Endodermal cell (in vitro differentiated cells): ENCODE results near the gene SLAMF7. TPM values are rescaled to one million over a fixed set of nuclear protein-coding genes. Genes with fewer than 3 reads are reported as not detected.

ENCODE experiments used
- DNase-seq: peaks from one replicate; pipeline ENCODE4 v3.0.0-alpha.2; 2017
- H3K27ac ChIP-seq: 2 replicates; pipeline ENCODE4 v1.5.1; 2013; ENCODE audit warnings: mild to moderate bottlenecking, low read depth, low read length, moderate library complexity
- H3K27me3 ChIP-seq: 2 replicates; pipeline ENCODE4 v1.6.1; 2013; ENCODE audit warnings: mild to moderate bottlenecking, low read length, moderate library complexity; ENCODE audit not compliant: insufficient read depth, control insufficient read depth, poor library complexity, severe bottlenecking
- H3K36me3 ChIP-seq: 2 replicates; pipeline ENCODE4 v1.7.0; 2013; ENCODE audit warnings: mild to moderate bottlenecking, low read length, moderate library complexity; ENCODE audit not compliant: control insufficient read depth, insufficient read depth
- H3K4me1 ChIP-seq: one replicate; pipeline ENCODE4 v1.7.0; 2013; ENCODE audit warnings: low read length; ENCODE audit not compliant: control insufficient read depth, insufficient read depth
- H3K4me3 ChIP-seq: 2 replicates; pipeline ENCODE4 v1.5.1; 2013; ENCODE audit warnings: mild to moderate bottlenecking, low read length, moderate library complexity
- H3K9ac ChIP-seq: 2 replicates; pipeline ENCODE4 v1.6.1; 2013; ENCODE audit warnings: mild to moderate bottlenecking, low read length, moderate library complexity; ENCODE audit not compliant: poor library complexity, severe bottlenecking; ENCODE audit errors: extremely low read depth
- H3K9me3 ChIP-seq: 2 replicates; pipeline ENCODE4 v1.6.1; 2013; ENCODE audit warnings: mild to moderate bottlenecking, low read length, moderate library complexity; ENCODE audit not compliant: control insufficient read depth
- H3K27ac Mint-ChIP-seq: 2 replicates; pipeline ENCODE4 v1.8.0; 2020; ENCODE audit warnings: mixed read lengths
- H3K27me3 Mint-ChIP-seq: 2 replicates; pipeline ENCODE4 v1.8.0; 2021; ENCODE audit warnings: mild to moderate bottlenecking, mixed read lengths; ENCODE audit not compliant: insufficient read depth
- H3K36me3 Mint-ChIP-seq: 2 replicates; pipeline ENCODE4 v1.8.0; 2020; ENCODE audit warnings: low read depth, mixed read lengths
- H3K4me1 Mint-ChIP-seq: 2 replicates; pipeline ENCODE4 v1.8.0; 2020; ENCODE audit warnings: mixed read lengths
- H3K4me3 Mint-ChIP-seq: 2 replicates; pipeline ENCODE4 v1.8.0; 2020; ENCODE audit warnings: mild to moderate bottlenecking, moderate library complexity, mixed read lengths
- H3K9me3 Mint-ChIP-seq: 2 replicates; pipeline ENCODE4 v1.8.0; 2020; ENCODE audit warnings: mild to moderate bottlenecking, mixed read lengths
- CTCF ChIP-seq: fragments of 200-600 bp; sonication (generic); conservative IDR thresholded peaks from 2 replicates; pipeline ENCODE4 v1.5.0; 2021; ENCODE audit warnings: antibody characterized with exemption, mild to moderate bottlenecking
- WGBS, 2 experiments: methylation state at CpG; one replicate each; pipeline versions ENCODE4 v1.1.5 to v1.1.7; 2013; ENCODE audit warnings: missing lambda C conversion rate in 2 of 2, mixed read lengths in 1 of 2; ENCODE audit not compliant: insufficient coverage in 1 of 2, insufficient read length in 1 of 2; 5-methylcytosine and 5-hydroxymethylcytosine counted together
- total RNA-seq, 2 donors: library from RNA; stranded (reverse); fragmentation: NEBNext Ultra II Directional in 1 of 2; extraction: Animal tissue kit (Norgen Biotek cat#: 25700) in 1 of 2; gene quantifications; 2 replicates in 1 of 2; 3 replicates in 1 of 2; pipeline ENCODE4 v1.2.1, GENCODE V29; 2021

The SLAMF7 gene
- total RNA-seq, 2 donors from 2014 or later = not detected

DNA sequence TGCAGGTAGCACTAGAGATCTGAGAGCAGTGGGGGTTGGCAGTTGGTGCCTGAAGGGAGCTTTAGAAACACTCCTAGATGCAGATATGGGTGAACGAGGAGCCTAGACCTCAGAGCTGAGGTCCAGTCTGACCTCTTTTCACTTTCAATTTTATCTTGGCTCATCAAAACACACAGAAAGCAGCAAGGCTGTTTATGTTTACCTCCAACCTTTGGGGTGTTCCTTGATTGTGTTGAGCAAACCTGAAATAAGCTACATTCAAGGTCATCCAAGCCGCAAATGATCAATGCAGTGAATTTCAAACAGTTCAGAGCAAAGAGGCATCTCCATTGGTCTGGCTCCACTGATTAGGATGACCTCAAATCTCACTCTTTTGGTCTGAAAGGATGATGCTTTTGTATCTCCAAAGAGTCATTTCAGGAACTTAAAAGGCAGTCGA, 58.2 kb downstream of the SLAMF7 start:
- no peaks in the 10 kb centered on the region for H3K27me3 Mint-ChIP-seq

DNA sequence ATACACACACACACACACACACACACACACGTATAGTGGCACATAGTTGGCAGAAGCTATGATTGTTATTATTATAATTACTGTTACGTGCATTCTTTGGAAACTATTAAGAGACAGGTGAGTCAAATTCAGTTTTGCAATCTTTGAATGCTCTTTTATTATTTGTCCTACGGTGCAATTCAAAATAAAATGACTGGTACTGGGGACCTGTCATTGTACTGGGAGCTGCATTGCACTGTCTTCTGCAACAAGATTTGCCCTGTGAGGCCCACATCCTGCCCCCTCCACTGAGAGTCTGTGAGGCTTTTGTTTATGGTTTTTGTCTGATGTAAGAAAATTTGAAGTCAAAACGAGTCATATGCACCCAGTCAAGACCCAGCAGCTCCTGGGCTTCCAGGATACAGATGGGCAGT, 58.8 kb downstream of the SLAMF7 start:
- WGBS, 2 experiments = 58 to 89% methylated on average over 2 to 3 of the region's 4 CpGs
- DNase-seq = no peak
- Histone ChIP-seq H3K4me3 (no peak overlapping the region), H3K9ac (no peak overlapping the region), H3K36me3 (no peaks in the 10 kb centered on the region), H3K4me1 (no peaks in the 10 kb centered on the region), H3K27me3 (no peaks in the 10 kb centered on the region), H3K27ac (no peak overlapping the region), H3K9me3 (peaks cover 8% of the 10 kb centered on the region)
- Mint-ChIP-seq H3K27me3 (no peaks in the 10 kb centered on the region), H3K36me3 (no peaks in the 10 kb centered on the region), H3K4me1 (no peaks in the 10 kb centered on the region), H3K9me3 (no peaks in the 10 kb centered on the region), H3K4me3 (no peak overlapping the region), H3K27ac (no peak overlapping the region)
- TF ChIP-seq CTCF = no peak

More for the DNA sequence above, 58.2 kb downstream of the SLAMF7 start:
- no peak overlapping the region for H3K27ac ChIP-seq
- no peak overlapping the region for H3K9ac ChIP-seq
- Mint-ChIP-seq H3K4me3 (no peak overlapping the region), H3K9me3 (no peaks in the 10 kb centered on the region), H3K36me3 (no peaks in the 10 kb centered on the region), H3K27ac (no peak overlapping the region), H3K4me1 (no peaks in the 10 kb centered on the region)
- TF ChIP-seq CTCF = no peak
- no peak overlapping the region for H3K4me3 ChIP-seq
- WGBS, 2 experiments = 57 to 92% methylated on average over 2 to 3 of the region's 3 CpGs
- DNase-seq = no peak
- no peaks in the 10 kb centered on the region for H3K4me1 ChIP-seq
- H3K27me3 ChIP-seq = no peaks in the 10 kb centered on the region
- peaks cover 8% of the 10 kb centered on the region for H3K9me3 ChIP-seq
- no peaks in the 10 kb centered on the region for H3K36me3 ChIP-seq

GRCh38 chr1:160798439-160798838, 59.4 kb downstream of the SLAMF7 start:
- no peaks in the 10 kb centered on the region for H3K36me3 Mint-ChIP-seq
- H3K4me1 Mint-ChIP-seq = no peaks in the 10 kb centered on the region
- H3K4me3 Mint-ChIP-seq = no peak overlapping the region
- WGBS, 2 experiments = 95 to 100% methylated on average over 1 to 2 of the region's 2 CpGs
- H3K27me3 Mint-ChIP-seq = no peaks in the 10 kb centered on the region
- no peaks in the 10 kb centered on the region for H3K36me3 ChIP-seq
- no peak overlapping the region for H3K27ac Mint-ChIP-seq
- no peaks in the 10 kb centered on the region for H3K27me3 ChIP-seq
- no peak overlapping the region for H3K4me3 ChIP-seq
- no peak for DNase-seq
- H3K27ac ChIP-seq = no peak overlapping the region
- no peak for TF ChIP-seq CTCF
- no peak overlapping the region for H3K9ac ChIP-seq
- no peaks in the 10 kb centered on the region for H3K9me3 Mint-ChIP-seq
- peaks cover 8% of the 10 kb centered on the region for H3K9me3 ChIP-seq
- H3K4me1 ChIP-seq = no peaks in the 10 kb centered on the region
